ENCODE measurements around the gene ADAMTS6. TPM values are rescaled to one million over a fixed set of nuclear protein-coding genes. Genes with fewer than 3 reads are reported as not detected.

ADAMTS6 gene
- total and polyA plus RNA-seq, 2 of the 13 experiments (the other 11 are each of a cell fraction or from before 2014, with no cell fraction given) = 3.1 to 8.2 TPM

DNA sequence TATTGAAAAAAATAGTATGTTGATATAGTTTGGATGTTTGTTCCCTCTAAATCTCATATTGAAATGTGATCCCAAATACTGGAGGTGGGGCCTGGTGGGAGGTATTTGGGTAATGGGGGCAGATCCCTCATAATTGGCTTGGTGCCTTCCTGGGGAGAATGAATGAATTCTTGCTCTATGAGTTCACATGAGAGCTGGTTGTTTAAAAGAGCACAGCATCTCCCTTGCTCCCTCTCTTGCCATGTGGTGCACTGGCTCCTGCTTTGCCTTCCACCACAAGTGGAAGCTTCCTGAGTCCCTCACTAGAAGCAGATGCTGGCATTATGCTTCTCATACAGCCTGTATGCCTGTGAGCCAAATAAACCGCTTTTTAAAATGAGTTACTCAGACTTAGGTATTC, 154.8 kb downstream of the ADAMTS6 start:
- ChIA-PET POLR2A (no interaction called here), CTCF (ENCODE audit: low intra/inter-chr PET ratio, low total read pairs) (no interaction called here)
- WGBS (ENCODE audit: low lambda C conversion rate) = 89% methylated on average over 1 of the region's 1 CpG
- TF ChIP-seq ZNF878 (CRISPR knock-in tag; IDR thresholded peaks at IDR 0.05) (no peak), ZNF550 (CRISPR knock-in tag; IDR thresholded peaks at IDR 0.05; ENCODE audit: borderline replicate concordance) (no peak), ZKSCAN8 (CRISPR knock-in tag; IDR thresholded peaks at IDR 0.05; ENCODE audit: borderline replicate concordance) (no peak), RBM39 (IDR thresholded peaks at IDR 0.05; ENCODE audit: low read depth, low read length, poor library complexity, severe bottlenecking) (no peak), ZNF17 (CRISPR knock-in tag; IDR thresholded peaks at IDR 0.05) (no peak), ZNF230 (CRISPR knock-in tag; IDR thresholded peaks at IDR 0.05) (no peak), HOXA9 (CRISPR knock-in tag; IDR thresholded peaks at IDR 0.05; ENCODE audit: borderline replicate concordance) (no peak), ATRX (CRISPR knock-in tag; IDR thresholded peaks at IDR 0.05; ENCODE audit: borderline replicate concordance) (no peak), NAIF1 (CRISPR knock-in tag; IDR thresholded peaks at IDR 0.05; ENCODE audit: borderline replicate concordance) (no peak), NFIB (CRISPR knock-in tag; IDR thresholded peaks at IDR 0.05; ENCODE audit: borderline replicate concordance) (no peak)
- TF ChIP-seq, protein P1, sequence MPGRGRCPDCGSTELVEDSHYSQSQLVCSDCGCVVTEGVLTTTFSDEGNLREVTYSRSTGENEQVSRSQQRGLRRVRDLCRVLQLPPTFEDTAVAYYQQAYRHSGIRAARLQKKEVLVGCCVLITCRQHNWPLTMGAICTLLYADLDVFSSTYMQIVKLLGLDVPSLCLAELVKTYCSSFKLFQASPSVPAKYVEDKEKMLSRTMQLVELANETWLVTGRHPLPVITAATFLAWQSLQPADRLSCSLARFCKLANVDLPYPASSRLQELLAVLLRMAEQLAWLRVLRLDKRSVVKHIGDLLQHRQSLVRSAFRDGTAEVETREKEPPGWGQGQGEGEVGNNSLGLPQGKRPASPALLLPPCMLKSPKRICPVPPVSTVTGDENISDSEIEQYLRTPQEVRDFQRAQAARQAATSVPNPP (CRISPR knock-in tag; IDR thresholded peaks at IDR 0.05) = no peak
- TF ChIP-seq, protein P2, sequence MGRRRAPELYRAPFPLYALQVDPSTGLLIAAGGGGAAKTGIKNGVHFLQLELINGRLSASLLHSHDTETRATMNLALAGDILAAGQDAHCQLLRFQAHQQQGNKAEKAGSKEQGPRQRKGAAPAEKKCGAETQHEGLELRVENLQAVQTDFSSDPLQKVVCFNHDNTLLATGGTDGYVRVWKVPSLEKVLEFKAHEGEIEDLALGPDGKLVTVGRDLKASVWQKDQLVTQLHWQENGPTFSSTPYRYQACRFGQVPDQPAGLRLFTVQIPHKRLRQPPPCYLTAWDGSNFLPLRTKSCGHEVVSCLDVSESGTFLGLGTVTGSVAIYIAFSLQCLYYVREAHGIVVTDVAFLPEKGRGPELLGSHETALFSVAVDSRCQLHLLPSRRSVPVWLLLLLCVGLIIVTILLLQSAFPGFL (CRISPR knock-in tag; IDR thresholded peaks at IDR 0.05) = no peak
- in situ Hi-C loops (cut with HindIII; ENCODE audit: extremely low pct_ligation_motif_present, low pct_unique_long_range_greater_than_20kb) = no loop called here
- H4K20me1 ChIP-seq (ENCODE audit: insufficient read depth, low read length) = no peaks in the 10 kb centered on the region
- no peak overlapping the region for H3K4me2 ChIP-seq (ENCODE audit: low read depth, low read length)
- no peaks in the 10 kb centered on the region for H3K27me3 ChIP-seq (ENCODE audit: control insufficient read depth in 1 of 2, insufficient read depth in 2 of 2, low read length in 2 of 2)
- H3K27ac ChIP-seq (ENCODE audit: extremely low read length, insufficient read depth, low read length) = no peak overlapping the region
- no peaks in the 10 kb centered on the region for H3K9me3 ChIP-seq (ENCODE audit: low read length)
- DNase-seq (ENCODE audit: low spot score) (no peak), FAIRE-seq (no peak), ATAC-seq (no peak)
- no peaks in the 10 kb centered on the region for H3K36me3 ChIP-seq (replicated peaks in 1 of 2; ENCODE audit: control insufficient read depth in 1 of 2, insufficient read depth in 2 of 2, low read length in 2 of 2)
- no peak overlapping the region for H3K4me3 ChIP-seq (replicated peaks in 1 of 3; ENCODE audit: insufficient read depth in 1 of 3, low read depth in 2 of 3, low read length in 3 of 3)
- no TSS peak for BruUV-seq (replicated peaks)
- H2AFZ ChIP-seq (ENCODE audit: low read length) = no peak overlapping the region
- H3K9ac ChIP-seq (ENCODE audit: insufficient read depth, low read depth, low read length) = no peak overlapping the region
- peaks cover 39% of the 10 kb centered on the region for H3K4me1 ChIP-seq (ENCODE audit: insufficient read depth, low read length)
- intact Hi-C loops (cut with micrococcal nuclease; ENCODE audit: unreplicated experiment) = loop anchor here (5.0 kb wide), 1 partner anchor 155 kb away; the partner anchor contains the start of gene ADAMTS6
- H3K79me2 ChIP-seq (ENCODE audit: insufficient read depth, low read length) = no peaks in the 10 kb centered on the region
